ENCODE results near the gene NCBP1.
"Not testable (repeated sequence)": the region's sequence is repeated elsewhere in the genome, so short reads cannot be mapped to it uniquely, and the experiment has no call there.

The NCBP1 gene

DNA sequence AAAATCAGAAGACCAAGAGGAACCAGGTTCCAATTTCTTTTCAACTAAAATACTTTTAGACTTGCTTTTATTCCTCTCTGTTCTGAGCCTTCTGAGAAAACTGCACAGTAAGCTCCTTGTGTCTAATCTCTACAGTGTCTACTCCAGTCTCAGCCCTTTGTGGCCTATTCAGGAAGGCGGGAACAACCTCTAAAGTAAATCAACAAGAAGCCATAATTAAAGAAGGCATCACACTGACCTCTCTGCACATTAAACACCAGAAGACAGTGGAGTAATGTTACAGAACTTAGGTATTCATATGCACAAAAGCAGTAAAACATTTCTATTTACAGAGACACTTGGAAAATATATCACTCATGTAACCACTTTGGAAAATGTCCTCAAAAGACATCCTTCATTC is 48.6 kb downstream of the NCBP1 start:
- Histone ChIP-seq H3K9ac (ENCODE audit: low read length) (no peak overlapping the region), H3K4me3 (ENCODE audit: low read length) (no peak overlapping the region), H3K27me3 (replicated peaks; ENCODE audit: control insufficient read depth, insufficient read depth, low read length) (no peaks in the 10 kb centered on the region), H3K4me1 (ENCODE audit: control insufficient read depth, insufficient read depth, low read length) (no peaks in the 10 kb centered on the region), H3K36me3 (ENCODE audit: control insufficient read depth, insufficient read depth, low read length, severe bottlenecking) (peaks cover 82% of the 10 kb centered on the region), H3K9me3 (ENCODE audit: control insufficient read depth, low read length) (no peaks in the 10 kb centered on the region)
- DNase-seq (ENCODE audit: low read depth) = no peak

DNA sequence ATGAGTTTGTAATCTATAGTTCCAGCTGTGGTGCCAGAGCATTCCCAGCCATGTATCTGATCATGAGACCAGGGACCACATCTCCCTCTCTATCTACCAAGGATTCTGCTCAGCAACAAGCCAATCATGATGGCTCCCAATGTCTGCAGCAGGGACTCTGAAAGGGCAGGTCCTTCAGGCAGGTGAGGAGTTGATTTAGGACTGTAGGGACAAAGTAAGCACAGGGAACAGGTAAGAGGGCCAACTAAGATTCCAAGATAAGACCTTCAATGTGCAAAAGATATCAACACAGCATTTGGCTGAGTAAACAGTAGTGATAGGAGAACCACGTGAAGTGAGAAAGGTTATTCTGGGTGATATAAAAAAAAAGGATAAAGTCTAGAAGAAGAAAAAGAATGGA is 55.0 kb downstream of the NCBP1 start:
- Histone ChIP-seq H3K9me3 (ENCODE audit: control insufficient read depth, low read length) (no peaks in the 10 kb centered on the region), H3K4me3 (ENCODE audit: low read length) (no peak overlapping the region), H3K36me3 (ENCODE audit: control insufficient read depth, insufficient read depth, low read length, severe bottlenecking) (peaks cover 73% of the 10 kb centered on the region), H3K4me1 (ENCODE audit: control insufficient read depth, insufficient read depth, low read length) (peaks cover 11% of the 10 kb centered on the region), H3K27me3 (replicated peaks; ENCODE audit: control insufficient read depth, insufficient read depth, low read length) (no peaks in the 10 kb centered on the region), H3K9ac (ENCODE audit: low read length) (no peak overlapping the region)
- no peak for DNase-seq (ENCODE audit: low read depth)

DNA sequence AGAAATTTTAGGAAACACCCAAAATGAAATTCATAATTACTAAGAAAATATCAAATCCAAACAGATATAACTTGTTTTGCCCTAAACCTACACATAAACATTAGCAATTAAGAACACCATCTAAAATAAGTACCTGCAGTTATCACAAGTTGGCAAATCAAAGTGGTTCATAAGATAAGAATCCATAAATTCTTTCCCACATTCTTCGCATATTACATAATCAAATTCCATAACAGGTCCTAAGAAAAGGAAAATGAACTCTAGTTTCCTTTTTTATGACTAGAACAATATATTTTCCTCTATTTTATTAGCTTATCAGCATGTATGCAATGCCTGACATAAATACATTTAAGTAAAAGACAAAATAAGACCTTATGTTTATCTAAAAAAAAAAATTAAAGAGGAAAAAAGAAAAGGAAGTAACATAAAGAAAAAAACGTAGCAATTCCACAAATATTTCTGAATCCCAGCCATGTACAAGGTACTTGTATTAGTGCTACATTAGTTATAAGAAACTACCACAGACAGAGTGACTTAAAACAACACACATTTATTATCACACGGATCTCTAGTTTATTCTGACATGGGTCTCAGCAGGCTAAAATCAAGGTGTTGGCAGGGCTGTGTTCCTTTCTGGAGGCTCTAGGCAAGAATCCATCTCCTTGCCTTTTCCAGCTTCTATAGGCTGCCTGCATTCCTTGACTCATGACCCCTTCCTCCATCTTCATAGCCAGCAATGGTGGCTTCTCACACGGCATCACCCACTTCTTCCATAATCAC is 56.0 kb downstream of the NCBP1 start:
- Histone ChIP-seq H3K9ac (ENCODE audit: low read length) (no peak overlapping the region), H3K9me3 (ENCODE audit: control insufficient read depth, low read length) (no peaks in the 10 kb centered on the region), H3K4me1 (ENCODE audit: control insufficient read depth, insufficient read depth, low read length) (peaks cover 20% of the 10 kb centered on the region), H3K4me3 (ENCODE audit: low read length) (no peak overlapping the region), H3K27me3 (replicated peaks; ENCODE audit: control insufficient read depth, insufficient read depth, low read length) (no peaks in the 10 kb centered on the region), H3K36me3 (ENCODE audit: control insufficient read depth, insufficient read depth, low read length, severe bottlenecking) (peaks cover 64% of the 10 kb centered on the region)
- DNase-seq (ENCODE audit: low read depth) = no peak

DNA sequence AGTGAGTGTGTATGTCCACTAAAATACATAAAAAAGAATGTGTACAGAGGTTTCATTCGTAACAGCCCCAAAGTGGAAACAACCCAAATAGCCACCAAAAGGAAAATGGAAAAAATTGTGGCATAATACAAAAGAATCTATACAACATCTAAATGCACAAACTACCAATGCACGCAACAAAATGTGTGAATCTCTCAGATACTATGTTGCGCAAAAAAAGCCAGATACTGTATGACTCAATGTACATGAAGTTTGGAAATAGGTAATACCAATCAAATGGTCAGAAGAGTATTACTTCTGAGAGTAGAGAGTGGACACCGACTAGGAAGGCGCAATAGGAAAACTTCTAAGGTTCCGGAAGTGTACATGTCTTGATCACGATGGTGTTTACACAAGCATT is 61.1 kb downstream of the NCBP1 start:
- Histone ChIP-seq H3K27me3 (replicated peaks; ENCODE audit: control insufficient read depth, insufficient read depth, low read length) (no peaks in the 10 kb centered on the region), H3K36me3 (ENCODE audit: control insufficient read depth, insufficient read depth, low read length, severe bottlenecking) (peaks cover 20% of the 10 kb centered on the region), H3K4me1 (ENCODE audit: control insufficient read depth, insufficient read depth, low read length) (peaks cover 34% of the 10 kb centered on the region), H3K9ac (ENCODE audit: low read length) (no peak overlapping the region), H3K4me3 (ENCODE audit: low read length) (peak overlapping the region; percentile 97), H3K9me3 (ENCODE audit: control insufficient read depth, low read length) (no peaks in the 10 kb centered on the region)
- DNase-seq (ENCODE audit: low read depth) = no peak

DNA sequence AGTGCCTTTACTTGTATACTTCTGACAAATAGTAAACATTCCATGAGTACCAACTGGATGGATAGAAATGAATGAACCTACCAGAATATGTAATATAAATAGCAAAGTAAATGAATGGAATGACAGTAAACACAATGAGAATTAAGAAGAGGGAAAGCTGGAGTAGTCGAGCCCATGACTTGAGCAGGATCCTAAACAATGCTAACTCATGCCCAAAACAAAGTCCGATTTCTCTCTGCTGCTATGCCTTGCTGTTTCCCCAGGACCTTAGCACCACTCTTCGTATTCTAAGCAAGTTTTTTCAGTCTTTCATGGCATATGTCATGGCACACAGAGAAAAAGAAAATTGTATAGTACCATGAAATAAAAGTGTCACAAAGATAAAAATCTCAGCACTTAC is 61.8 kb downstream of the NCBP1 start:
- Histone ChIP-seq H3K4me1 (ENCODE audit: control insufficient read depth, insufficient read depth, low read length) (peaks cover 32% of the 10 kb centered on the region), H3K9ac (ENCODE audit: low read length) (peak overlapping the region; percentile 93), H3K36me3 (ENCODE audit: control insufficient read depth, insufficient read depth, low read length, severe bottlenecking) (peaks cover 15% of the 10 kb centered on the region), H3K4me3 (ENCODE audit: low read length) (peak overlapping the region; percentile 97), H3K27me3 (replicated peaks; ENCODE audit: control insufficient read depth, insufficient read depth, low read length) (no peaks in the 10 kb centered on the region), H3K9me3 (ENCODE audit: control insufficient read depth, low read length) (no peaks in the 10 kb centered on the region)
- DNase-seq (ENCODE audit: low read depth) = no peak

DNA sequence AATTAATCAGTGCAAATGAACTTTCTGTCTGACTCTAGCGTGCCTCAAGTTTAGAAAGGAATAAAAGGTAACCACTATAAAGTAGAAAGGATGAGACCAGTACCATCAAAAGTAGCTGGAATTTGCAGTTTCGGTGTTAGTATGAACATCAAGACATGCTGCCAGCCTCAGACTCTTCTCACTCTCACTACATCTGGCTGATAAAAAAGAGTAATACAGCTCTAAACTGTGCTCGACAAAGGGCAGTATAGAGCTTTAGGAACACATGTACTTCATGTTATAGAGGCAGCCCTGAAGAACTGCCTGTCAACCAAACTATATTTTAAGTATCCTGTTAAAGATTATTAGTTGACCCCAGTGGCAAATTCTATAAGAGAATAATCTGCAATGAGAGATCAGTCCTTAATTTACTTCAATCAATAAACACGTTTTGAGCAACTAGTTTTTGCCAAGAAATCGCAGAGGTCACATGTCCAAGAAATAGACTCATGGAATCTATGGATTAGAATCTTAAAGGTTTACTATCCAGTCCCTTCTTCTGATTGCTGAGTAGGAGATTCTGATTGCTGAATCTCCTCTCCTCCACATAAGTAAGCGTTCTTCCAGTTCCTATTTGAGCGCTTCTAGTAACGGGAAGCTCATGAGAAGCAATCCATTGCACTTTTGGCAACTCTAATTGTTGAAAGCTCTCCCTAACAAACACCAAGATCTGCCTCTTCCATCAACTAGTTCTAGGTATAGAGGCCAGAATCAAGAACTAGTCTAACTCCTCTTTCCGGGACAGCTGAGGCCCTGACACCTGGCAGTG is 62.6 kb downstream of the NCBP1 start:
- H3K27me3 ChIP-seq (replicated peaks; ENCODE audit: control insufficient read depth, insufficient read depth, low read length) = no peaks in the 10 kb centered on the region
- H3K9ac ChIP-seq (ENCODE audit: low read length) = peak overlapping the region; percentile 93
- DNase-seq (ENCODE audit: low read depth) = peak; percentile 11
- no peaks in the 10 kb centered on the region for H3K9me3 ChIP-seq (ENCODE audit: control insufficient read depth, low read length)
- peaks cover 32% of the 10 kb centered on the region for H3K4me1 ChIP-seq (ENCODE audit: control insufficient read depth, insufficient read depth, low read length)
- peak overlapping the region; percentile 97 for H3K4me3 ChIP-seq (ENCODE audit: low read length)
- H3K36me3 ChIP-seq (ENCODE audit: control insufficient read depth, insufficient read depth, low read length, severe bottlenecking) = peaks cover 8% of the 10 kb centered on the region

DNA sequence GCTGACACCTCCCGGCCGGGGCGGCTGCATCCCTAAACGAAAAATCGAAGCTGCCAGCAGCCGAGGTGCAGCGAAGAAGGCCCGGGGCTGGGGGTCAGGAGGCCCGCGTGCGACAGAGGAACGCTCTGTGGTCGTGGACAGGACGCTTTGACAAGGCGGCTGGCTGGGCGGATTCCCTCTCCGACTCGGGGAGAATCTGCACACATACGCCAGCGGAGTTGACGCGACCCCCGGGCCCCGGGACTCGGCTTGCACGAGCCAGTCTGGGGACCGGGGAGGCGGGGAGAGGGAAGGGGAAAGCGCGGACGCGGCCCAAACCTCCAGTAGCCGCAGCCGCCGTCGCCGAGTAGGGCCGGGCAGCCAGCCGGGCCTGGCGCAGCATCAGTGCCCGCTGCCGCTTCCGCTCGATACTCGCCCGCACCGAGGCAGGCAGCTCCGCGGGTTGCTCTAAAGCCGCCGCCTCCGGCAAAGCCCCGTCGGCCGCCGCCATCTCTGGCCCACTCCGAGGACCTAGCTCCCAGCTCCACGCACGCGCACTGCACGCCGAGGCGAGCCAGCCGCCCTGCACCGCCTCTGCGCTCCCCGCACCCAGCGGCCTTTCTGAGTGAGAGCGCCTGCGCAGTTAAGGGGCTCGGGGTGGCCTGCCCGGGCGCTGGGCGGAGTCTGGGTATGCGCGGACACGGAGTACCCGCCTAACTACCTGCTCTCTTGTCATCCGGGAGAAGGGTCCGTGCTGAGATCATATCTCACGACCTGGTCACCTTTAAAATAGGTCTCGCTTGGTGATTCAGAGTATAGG is 63.4 kb downstream of the NCBP1 start, which contains the start of gene XPA:
TSS of gene XPA (minus strand) at position 538 of the 799 bp plus-strand sequence. CDS start at position 490, 48 bp downstream.
- DNase-seq (ENCODE audit: low read depth) = peak; percentile 99
- no peaks in the 10 kb centered on the region for H3K27me3 ChIP-seq (replicated peaks; ENCODE audit: control insufficient read depth, insufficient read depth, low read length)

DNA sequence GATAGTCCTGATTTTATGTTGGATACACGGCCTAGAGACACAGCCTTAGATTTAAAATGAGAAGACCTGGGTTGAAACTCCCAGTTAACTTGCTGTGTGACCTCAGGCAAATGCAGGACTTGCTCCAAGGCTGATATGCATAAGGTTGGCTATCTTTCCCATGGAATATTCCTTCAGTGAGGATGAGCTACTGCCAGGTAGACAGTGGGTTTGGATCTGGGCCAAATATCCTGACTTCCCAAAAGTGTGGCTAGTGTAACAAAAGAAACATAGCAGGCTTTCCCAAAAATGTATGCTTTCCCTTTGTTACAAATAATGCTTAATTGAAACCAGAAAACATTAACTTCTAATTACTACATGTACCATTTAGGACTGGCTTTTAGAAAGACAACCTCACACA is 64.2 kb downstream of the NCBP1 start:
- Histone ChIP-seq H3K4me1 (ENCODE audit: control insufficient read depth, insufficient read depth, low read length) (peaks cover 30% of the 10 kb centered on the region), H3K36me3 (ENCODE audit: control insufficient read depth, insufficient read depth, low read length, severe bottlenecking) (peaks cover 3% of the 10 kb centered on the region), H3K27me3 (replicated peaks; ENCODE audit: control insufficient read depth, insufficient read depth, low read length) (no peaks in the 10 kb centered on the region), H3K9me3 (ENCODE audit: control insufficient read depth, low read length) (no peaks in the 10 kb centered on the region), H3K4me3 (ENCODE audit: low read length) (peak overlapping the region; percentile 97), H3K9ac (ENCODE audit: low read length) (peak overlapping the region; percentile 93)
- no peak for DNase-seq (ENCODE audit: low read depth)

More for the DNA sequence above, 63.4 kb downstream of the NCBP1 start, which contains the start of gene XPA:
- Histone ChIP-seq H3K9me3 (ENCODE audit: control insufficient read depth, low read length) (no peaks in the 10 kb centered on the region), H3K36me3 (ENCODE audit: control insufficient read depth, insufficient read depth, low read length, severe bottlenecking) (peaks cover 5% of the 10 kb centered on the region), H3K9ac (ENCODE audit: low read length) (peak within 1 kb of the TSS; percentile 93), H3K4me3 (ENCODE audit: low read length) (peak within 1 kb of the TSS; percentile 97), H3K4me1 (ENCODE audit: control insufficient read depth, insufficient read depth, low read length) (peaks cover 32% of the 10 kb centered on the region)

DNA sequence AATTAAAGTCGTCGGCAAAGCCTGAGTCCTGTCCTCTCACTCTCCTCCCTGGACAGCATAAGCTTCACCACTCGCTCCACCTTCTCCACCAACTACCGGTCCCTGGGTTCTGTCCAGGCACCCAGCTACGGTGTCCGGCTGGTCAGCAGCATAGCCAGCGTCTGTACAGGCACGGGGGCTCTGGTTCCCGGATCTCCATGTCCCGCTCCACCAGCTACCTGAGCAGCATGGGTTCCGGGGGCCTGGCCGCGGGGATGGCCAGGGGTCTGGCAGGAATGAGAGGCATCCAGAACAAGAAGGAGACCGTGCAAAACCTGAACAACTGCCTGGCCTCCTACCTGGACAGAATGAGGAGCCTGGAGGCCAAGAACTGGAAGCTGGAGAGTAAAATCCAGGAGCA is 65.2 kb downstream of the NCBP1 start:
- Histone ChIP-seq H3K9ac (ENCODE audit: low read length) (no peak overlapping the region), H3K9me3 (ENCODE audit: control insufficient read depth, low read length) (no peaks in the 10 kb centered on the region), H3K4me3 (ENCODE audit: low read length) (no peak overlapping the region), H3K36me3 (ENCODE audit: control insufficient read depth, insufficient read depth, low read length, severe bottlenecking) (no peaks in the 10 kb centered on the region), H3K27me3 (replicated peaks; ENCODE audit: control insufficient read depth, insufficient read depth, low read length) (no peaks in the 10 kb centered on the region), H3K4me1 (ENCODE audit: control insufficient read depth, insufficient read depth, low read length) (peaks cover 32% of the 10 kb centered on the region)
- DNase-seq (ENCODE audit: low read depth) = no peak

DNA sequence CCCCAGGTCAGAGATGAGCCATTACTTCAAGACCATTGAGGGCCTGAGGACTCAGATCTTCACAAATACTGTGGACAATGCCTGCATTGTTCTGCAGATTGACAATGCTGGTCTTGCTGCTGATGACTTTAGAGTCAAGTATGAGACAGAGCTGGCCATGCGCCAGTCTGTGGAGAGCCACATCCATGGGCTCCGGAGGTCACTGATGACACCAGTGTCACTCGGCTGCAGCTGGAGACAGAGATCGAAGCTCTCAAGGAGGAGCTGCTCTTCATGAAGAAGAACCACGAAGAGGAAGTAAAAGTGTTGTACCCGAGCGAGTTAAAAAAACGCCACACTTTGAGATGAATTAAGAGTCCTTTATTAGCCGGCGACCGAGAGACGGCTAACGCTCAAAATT is 65.7 kb downstream of the NCBP1 start:
- not testable (repeated sequence) for DNase-seq (ENCODE audit: low read depth); H3K9ac ChIP-seq (ENCODE audit: low read length); H3K4me3 ChIP-seq (ENCODE audit: low read length); H3K36me3 ChIP-seq (ENCODE audit: control insufficient read depth, insufficient read depth, low read length, severe bottlenecking); H3K27me3 ChIP-seq (replicated peaks; ENCODE audit: control insufficient read depth, insufficient read depth, low read length); H3K9me3 ChIP-seq (ENCODE audit: control insufficient read depth, low read length)
- peaks cover 32% of the 10 kb centered on the region for H3K4me1 ChIP-seq (ENCODE audit: control insufficient read depth, insufficient read depth, low read length)

DNA sequence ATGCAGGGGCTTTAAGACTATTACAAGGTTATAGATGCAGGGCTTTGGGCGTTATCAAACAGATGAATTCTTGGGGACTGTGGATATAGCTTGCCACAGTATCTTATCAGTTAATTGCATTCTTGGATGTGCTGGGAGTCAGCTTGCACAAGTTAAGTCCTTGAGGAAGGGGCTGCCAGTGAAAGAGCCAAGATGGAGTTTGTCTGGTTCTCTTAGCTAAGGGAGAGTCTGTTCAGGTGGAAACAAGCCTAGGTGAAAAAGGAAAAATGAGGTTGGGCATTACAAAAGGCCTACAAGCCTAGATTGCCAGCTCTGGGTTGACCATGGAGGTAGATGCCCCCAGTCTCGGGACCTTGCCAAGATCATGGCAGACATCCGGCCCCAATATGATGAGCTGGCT is 66.2 kb downstream of the NCBP1 start:
- not testable (repeated sequence) for DNase-seq (ENCODE audit: low read depth); H3K36me3 ChIP-seq (ENCODE audit: control insufficient read depth, insufficient read depth, low read length, severe bottlenecking); H3K4me3 ChIP-seq (ENCODE audit: low read length); H3K27me3 ChIP-seq (replicated peaks; ENCODE audit: control insufficient read depth, insufficient read depth, low read length); H3K9ac ChIP-seq (ENCODE audit: low read length); H3K9me3 ChIP-seq (ENCODE audit: control insufficient read depth, low read length)
- peaks cover 32% of the 10 kb centered on the region for H3K4me1 ChIP-seq (ENCODE audit: control insufficient read depth, insufficient read depth, low read length)

Measured in adipocyte (in vitro differentiated cells).